NOMO-1 treated with dmso at 0.1 percent for 144 hours (cell line): ENCODE results near the gene GHRH.

Experiments
- DNase-seq: peaks from one replicate; lab custom pipeline; 2025; ENCODE audit not compliant: unreplicated experiment; lab: John Stamatoyannopoulos, UW

GHRH gene

GRCh38 chr20:37261714-37262113 lies at the start of gene GHRH:
Gene GHRH, minus strand, starts transcription at chr20:37261814. Its CDS starts 4,925 bp downstream, at chr20:37256889.
- DNase-seq: no peak

- no peak for DNase-seq
Observed at GRCh38 chr20:37310951-37311350, 49.3 kb upstream of the GHRH start.

- DNase-seq: no peak
Observed at GRCh38 chr20:37309936-37310590, 48.4 kb upstream of the GHRH start.

GRCh38 chr20:37309290-37309689 lies 47.7 kb upstream of the GHRH start:
- no peak for DNase-seq

GRCh38 chr20:37308086-37309050 lies 46.8 kb upstream of the GHRH start:
- DNase-seq: no peak

GRCh38 chr20:37305839-37306238 lies 44.2 kb upstream of the GHRH start:
- DNase-seq: no peak

GRCh38 chr20:37305079-37305478 lies 43.5 kb upstream of the GHRH start:
- no peak for DNase-seq

GRCh38 chr20:37303637-37304036 lies 42.0 kb upstream of the GHRH start:
- no peak for DNase-seq

- DNase-seq: no peak
Observed at GRCh38 chr20:37302981-37303380, 41.4 kb upstream of the GHRH start.

- DNase-seq: no peak
Observed at GRCh38 chr20:37301558-37301957, 39.9 kb upstream of the GHRH start.

- DNase-seq: no peak
Observed at GRCh38 chr20:37301120-37301519, 39.5 kb upstream of the GHRH start.

- no peak for DNase-seq
Observed at GRCh38 chr20:37299718-37300528, 38.3 kb upstream of the GHRH start.

- peak; percentile 11 for DNase-seq
Observed at GRCh38 chr20:37298190-37298939, 36.8 kb upstream of the GHRH start.

- no peak for DNase-seq
Observed at GRCh38 chr20:37297066-37297736, 35.6 kb upstream of the GHRH start.

GRCh38 chr20:37296371-37296770 lies 34.8 kb upstream of the GHRH start:
- no peak for DNase-seq

- DNase-seq: no peak
Observed at GRCh38 chr20:37295595-37295994, 34.0 kb upstream of the GHRH start.

- no peak for DNase-seq
Observed at GRCh38 chr20:37295001-37295400, 33.4 kb upstream of the GHRH start.

GRCh38 chr20:37294262-37294981 lies 32.8 kb upstream of the GHRH start:
- DNase-seq: peak; percentile 36

- DNase-seq: no peak
Observed at GRCh38 chr20:37293301-37293943, 31.8 kb upstream of the GHRH start.
